Measurements from ENCODE around the gene MYO9A. TPM values are rescaled to one million over a fixed set of nuclear protein-coding genes. Genes with fewer than 3 reads are reported as not detected.

MYO9A gene
- total RNA-seq, 4 donors from 2014 or later: 50.8 to 68.3 (median 59.5) TPM

- H3K4me3 ChIP-seq (ENCODE audit: low read depth, poor library complexity, severe bottlenecking): no peak overlapping the region
- no peak for DNase-seq (ENCODE audit: low spot score in 2 of 2)
- intact Hi-C loops (cut with DNase I; ENCODE audit: low total_unique reads): no loop called here
- TF ChIP-seq POLR2A (IDR thresholded peaks at IDR 0.05): no peak
- TF ChIP-seq CTCF (IDR thresholded peaks at IDR 0.05): no peak
Measured at GRCh38 chr15:71775856-71776255, 342.1 kb downstream of the MYO9A start.

DNA sequence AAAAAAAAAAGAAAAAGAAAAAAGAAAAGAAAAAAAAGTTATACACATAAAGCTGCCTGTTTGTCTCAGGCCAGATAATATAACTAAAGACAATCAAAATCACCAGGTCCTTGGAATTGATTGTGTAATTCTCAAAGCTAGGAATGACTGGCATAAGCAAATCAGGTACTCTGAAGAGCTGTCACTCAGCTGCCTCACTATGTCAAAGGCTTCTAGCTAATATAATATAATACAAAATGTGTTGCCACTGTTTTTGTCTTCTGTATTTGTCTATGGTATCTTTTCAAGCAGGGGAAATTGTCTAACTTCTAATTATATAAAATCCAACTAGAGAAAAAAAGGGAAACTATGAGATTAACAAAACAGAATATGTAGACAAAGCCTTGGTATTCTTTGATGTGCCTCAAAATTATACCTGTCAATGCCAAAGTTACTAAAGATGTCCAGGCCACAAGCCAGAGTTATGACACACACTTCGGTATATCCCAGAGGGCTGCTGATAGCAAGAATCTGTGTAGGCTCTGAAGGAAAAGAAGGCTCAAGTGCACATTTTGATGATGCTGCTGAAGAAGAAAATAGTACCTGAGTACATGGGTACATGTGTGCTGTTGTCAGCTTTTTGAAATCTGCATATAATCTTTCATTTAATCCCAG lies 344.6 kb downstream of the MYO9A start:
- no peak overlapping the region for H3K4me3 ChIP-seq (ENCODE audit: low read depth, poor library complexity, severe bottlenecking)
- intact Hi-C loops (cut with DNase I; ENCODE audit: low total_unique reads): no loop called here
- DNase-seq (ENCODE audit: low spot score in 2 of 2): no peak
- WGBS, 2 donors: 81 to 82% methylated on average over 1 of the region's 1 CpG
- TF ChIP-seq POLR2A (IDR thresholded peaks at IDR 0.05) (no peak), CTCF (IDR thresholded peaks at IDR 0.05) (no peak)

Other genes with a start within 250 kb of the MYO9A start
- gene SENP8, start 253 bp upstream of the MYO9A start, total RNA-seq: 1 to 10 TPM in 2 of 4 donors, under 1 TPM in 2; 0.30 to 2.2 (median 0.91) TPM
- gene GRAMD2A, start 79.6 kb upstream of the MYO9A start, total RNA-seq: 1 to 10 TPM; 4.6 to 5.9 (median 5.1) TPM
- 100 to 1,000 TPM; 266 to 433 (median 367) TPM for gene PKM, start 113.0 kb upstream of the MYO9A start, total RNA-seq
- gene PARP6, start 154.4 kb upstream of the MYO9A start, total RNA-seq: 10 to 100 TPM; 47.4 to 61.7 (median 54.8) TPM
- gene CELF6, start 202.0 kb upstream of the MYO9A start, total RNA-seq: 1 to 10 TPM; 1.2 to 1.8 (median 1.5) TPM